Measurements from ENCODE around the gene COL27A1. TPM values are rescaled to one million over a fixed set of nuclear protein-coding genes. Genes with fewer than 3 reads are reported as not detected.
A peak's percentile ranks its signal among the peaks of the same experiment; 100 is the strongest.

The COL27A1 gene
- total RNA-seq, 1 donor from 2014 or later = 48.5 TPM

DNA sequence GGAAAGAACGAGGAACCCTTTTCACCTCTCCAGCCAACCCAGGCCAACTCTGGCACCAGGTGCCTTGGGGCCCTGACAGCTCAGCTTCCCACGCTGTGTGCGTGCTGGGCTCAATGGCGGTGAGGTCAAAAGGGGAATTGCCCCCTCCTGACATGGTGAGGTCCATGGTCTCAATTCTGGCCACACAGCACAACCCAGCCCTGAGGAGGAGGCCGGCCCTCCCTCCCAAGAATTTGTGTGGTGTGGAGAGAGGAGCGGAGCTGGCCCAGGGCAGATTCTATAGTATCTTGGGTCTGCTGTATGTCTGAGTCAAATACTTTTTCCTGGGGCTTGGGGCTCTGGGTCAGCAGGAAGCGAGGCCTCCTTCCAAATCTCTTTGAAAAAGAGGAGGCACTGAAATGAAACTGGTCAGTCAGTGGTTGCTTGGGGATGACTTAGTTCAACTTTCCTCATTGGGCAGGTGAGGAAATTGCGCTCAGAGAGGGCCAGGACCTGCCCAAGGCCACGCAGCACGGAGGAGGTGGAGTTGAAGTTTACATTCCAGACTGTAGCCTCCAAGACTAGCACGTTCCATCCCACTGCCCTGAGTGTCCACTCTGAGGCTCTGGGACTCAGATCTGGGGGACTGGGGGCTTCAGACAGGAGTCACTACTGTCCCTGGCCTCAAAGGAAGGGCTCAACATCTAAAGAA is 15.6 kb downstream of the COL27A1 start:
- Mint-ChIP-seq H3K4me3 (ENCODE audit: unreplicated experiment) (no peak overlapping the region), H3K27me3 (ENCODE audit: low read depth) (no peaks in the 10 kb centered on the region), H3K9me3 (ENCODE audit: low read depth) (no peaks in the 10 kb centered on the region), H3K36me3 (ENCODE audit: low read depth) (peaks cover 12% of the 10 kb centered on the region), H3K27ac (ENCODE audit: unreplicated experiment) (peak overlapping the region; percentile 96), H3K4me1 (ENCODE audit: low read depth) (peaks cover 78% of the 10 kb centered on the region)
- DNase-seq (ENCODE audit: low spot score) = peak; percentile 64
- TF ChIP-seq, protein P1, sequence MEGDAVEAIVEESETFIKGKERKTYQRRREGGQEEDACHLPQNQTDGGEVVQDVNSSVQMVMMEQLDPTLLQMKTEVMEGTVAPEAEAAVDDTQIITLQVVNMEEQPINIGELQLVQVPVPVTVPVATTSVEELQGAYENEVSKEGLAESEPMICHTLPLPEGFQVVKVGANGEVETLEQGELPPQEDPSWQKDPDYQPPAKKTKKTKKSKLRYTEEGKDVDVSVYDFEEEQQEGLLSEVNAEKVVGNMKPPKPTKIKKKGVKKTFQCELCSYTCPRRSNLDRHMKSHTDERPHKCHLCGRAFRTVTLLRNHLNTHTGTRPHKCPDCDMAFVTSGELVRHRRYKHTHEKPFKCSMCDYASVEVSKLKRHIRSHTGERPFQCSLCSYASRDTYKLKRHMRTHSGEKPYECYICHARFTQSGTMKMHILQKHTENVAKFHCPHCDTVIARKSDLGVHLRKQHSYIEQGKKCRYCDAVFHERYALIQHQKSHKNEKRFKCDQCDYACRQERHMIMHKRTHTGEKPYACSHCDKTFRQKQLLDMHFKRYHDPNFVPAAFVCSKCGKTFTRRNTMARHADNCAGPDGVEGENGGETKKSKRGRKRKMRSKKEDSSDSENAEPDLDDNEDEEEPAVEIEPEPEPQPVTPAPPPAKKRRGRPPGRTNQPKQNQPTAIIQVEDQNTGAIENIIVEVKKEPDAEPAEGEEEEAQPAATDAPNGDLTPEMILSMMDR (IDR thresholded peaks at IDR 0.05) = no peak

DNA sequence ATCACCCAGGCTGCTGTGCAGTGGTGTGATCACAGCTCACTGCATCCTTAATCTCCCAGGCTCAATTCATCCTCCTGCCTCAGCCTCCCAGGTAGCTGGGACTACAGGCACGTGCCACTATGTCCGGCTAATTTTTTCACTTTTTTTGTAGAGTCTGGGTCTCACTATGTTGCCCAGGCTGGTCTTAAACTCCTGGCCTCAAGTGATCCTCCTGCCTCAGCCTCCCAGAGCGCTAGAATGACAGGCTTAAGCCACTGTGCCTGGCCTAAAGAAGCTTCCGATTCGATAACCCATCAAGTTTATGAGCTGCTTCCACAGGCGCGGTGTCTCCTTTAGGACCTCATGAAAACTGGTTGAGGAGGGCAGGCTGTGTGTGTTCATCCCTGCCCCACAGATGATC is 16.2 kb downstream of the COL27A1 start:
- Mint-ChIP-seq H3K4me1 (ENCODE audit: low read depth) (peaks cover 84% of the 10 kb centered on the region), H3K9me3 (ENCODE audit: low read depth) (no peaks in the 10 kb centered on the region), H3K27ac (ENCODE audit: unreplicated experiment) (peak overlapping the region; percentile 32)

DNA sequence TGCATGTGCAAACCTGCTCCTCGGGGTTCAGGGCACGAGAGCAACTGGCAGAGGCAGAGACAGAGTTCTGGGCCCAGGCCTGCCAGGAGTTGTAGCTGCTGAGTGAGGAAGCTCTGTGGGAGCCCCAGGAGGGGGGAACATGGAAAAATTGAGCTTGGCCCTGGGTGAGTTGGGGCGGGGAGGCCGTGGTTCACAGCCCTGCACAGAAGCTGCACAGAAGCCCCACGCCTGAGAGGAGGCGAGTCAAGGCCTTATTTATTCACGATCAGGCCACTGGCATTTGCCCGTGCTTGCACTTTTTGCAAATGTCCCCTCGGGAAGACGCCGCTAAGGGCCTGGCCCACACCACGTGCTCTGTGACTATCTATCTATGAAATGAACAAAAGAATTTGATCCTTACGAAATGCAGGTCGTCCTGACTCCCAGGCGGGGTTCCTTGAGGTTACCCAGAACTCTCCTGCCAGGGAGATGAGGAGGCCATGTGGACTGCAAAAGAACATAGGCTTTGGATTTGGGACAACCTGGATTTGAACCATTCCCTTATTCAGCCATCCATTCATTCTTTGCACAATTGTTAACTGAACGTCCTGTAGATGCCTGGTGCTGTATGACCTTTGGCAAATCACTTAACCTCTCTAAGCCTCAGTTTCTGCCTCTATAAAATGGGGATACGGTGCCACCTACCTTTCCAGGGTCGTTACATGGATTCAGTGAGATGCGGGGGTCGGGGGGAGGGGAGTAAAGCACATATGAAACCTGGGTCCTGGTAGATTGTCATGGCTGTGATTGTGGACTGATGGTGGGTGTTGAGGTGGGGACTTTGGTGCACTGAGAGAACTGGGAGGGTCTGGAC is 17.9 kb downstream of the COL27A1 start:
- Mint-ChIP-seq H3K27me3 (ENCODE audit: low read depth) (no peaks in the 10 kb centered on the region), H3K4me1 (ENCODE audit: low read depth) (peaks cover 99% of the 10 kb centered on the region), H3K36me3 (ENCODE audit: low read depth) (peaks cover 10% of the 10 kb centered on the region), H3K27ac (ENCODE audit: unreplicated experiment) (peak overlapping the region; percentile 74), H3K9me3 (ENCODE audit: low read depth) (no peaks in the 10 kb centered on the region), H3K4me3 (ENCODE audit: unreplicated experiment) (no peak overlapping the region)
- peak; percentile 44 for DNase-seq (ENCODE audit: low spot score)
- TF ChIP-seq, protein P1 (IDR thresholded peaks at IDR 0.05) = no peak

More for the DNA sequence above, 16.2 kb downstream of the COL27A1 start:
- Mint-ChIP-seq H3K27me3 (ENCODE audit: low read depth) (no peaks in the 10 kb centered on the region), H3K36me3 (ENCODE audit: low read depth) (peaks cover 12% of the 10 kb centered on the region), H3K4me3 (ENCODE audit: unreplicated experiment) (no peak overlapping the region)
- DNase-seq (ENCODE audit: low spot score) = peak; percentile 20
- TF ChIP-seq, protein P1 (IDR thresholded peaks at IDR 0.05) = no peak

GRCh38 chr9:114174557-114174875 is 19.2 kb downstream of the COL27A1 start:
- Mint-ChIP-seq H3K4me3 (ENCODE audit: unreplicated experiment) (no peak overlapping the region), H3K9me3 (ENCODE audit: low read depth) (no peaks in the 10 kb centered on the region), H3K36me3 (ENCODE audit: low read depth) (peaks cover 3% of the 10 kb centered on the region), H3K27me3 (ENCODE audit: low read depth) (no peaks in the 10 kb centered on the region), H3K4me1 (ENCODE audit: low read depth) (peaks cover 99% of the 10 kb centered on the region), H3K27ac (ENCODE audit: unreplicated experiment) (peak overlapping the region; percentile 90)
- no peak for DNase-seq (ENCODE audit: low spot score)
- TF ChIP-seq, protein P1 (IDR thresholded peaks at IDR 0.05) = no peak

DNA sequence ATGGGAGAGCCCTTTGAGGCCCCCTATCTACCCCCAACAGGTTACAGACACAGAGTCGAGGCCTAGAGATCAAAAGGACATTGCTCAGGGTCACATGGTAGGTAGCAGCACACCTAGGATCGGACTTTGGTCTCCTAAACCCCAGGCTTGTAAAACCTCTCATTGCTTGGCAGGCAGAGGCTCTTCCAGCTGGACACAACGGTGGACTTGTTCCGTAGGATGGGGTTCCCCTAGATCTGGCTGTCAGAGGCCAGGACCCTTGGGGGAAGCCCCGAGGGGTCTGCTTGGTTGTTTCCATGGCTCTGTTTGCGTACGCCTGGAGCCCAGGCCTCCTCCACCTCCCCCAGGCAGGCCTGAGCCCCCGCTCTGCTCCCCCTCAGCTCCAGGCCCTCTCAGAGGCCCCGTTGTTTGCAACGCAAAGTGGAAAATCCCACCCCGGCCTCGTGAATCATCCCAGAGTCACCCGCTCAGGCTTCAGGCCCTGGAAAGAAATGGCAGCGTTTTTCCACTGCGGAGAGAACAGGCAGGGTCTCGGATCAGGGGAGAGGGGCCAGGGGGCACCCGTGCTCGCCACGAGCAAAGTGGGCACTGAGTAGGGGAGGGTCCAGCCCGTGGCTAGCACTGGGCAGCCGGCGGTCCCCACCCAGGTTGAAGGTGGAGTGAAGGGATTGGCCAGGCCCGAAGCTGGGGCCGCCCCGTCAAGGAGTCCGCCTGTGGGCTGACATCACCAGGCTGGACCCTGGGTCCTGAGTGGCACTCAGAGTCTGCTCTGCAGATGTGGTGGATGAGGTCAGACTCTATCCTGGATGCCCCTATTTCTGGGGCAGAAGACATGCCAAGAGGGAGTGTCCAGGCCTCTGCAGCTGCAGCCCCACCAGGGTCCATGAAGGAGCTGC is 19.8 kb downstream of the COL27A1 start:
- Mint-ChIP-seq H3K36me3 (ENCODE audit: low read depth) (peaks cover 3% of the 10 kb centered on the region), H3K4me3 (ENCODE audit: unreplicated experiment) (no peak overlapping the region), H3K27me3 (ENCODE audit: low read depth) (no peaks in the 10 kb centered on the region), H3K9me3 (ENCODE audit: low read depth) (no peaks in the 10 kb centered on the region), H3K4me1 (ENCODE audit: low read depth) (peaks cover 97% of the 10 kb centered on the region), H3K27ac (ENCODE audit: unreplicated experiment) (peak overlapping the region; percentile 90)
- peak; percentile 79 for DNase-seq (ENCODE audit: low spot score)
- TF ChIP-seq, protein P1 (IDR thresholded peaks at IDR 0.05) = no peak

All from chondrocyte (in vitro differentiated cells).